ENCODE data around the gene GHRL. TPM values are rescaled to one million over a fixed set of nuclear protein-coding genes. Genes with fewer than 3 reads are reported as not detected.

GHRL gene
- total RNA-seq, 4 donors from 2014 or later, result 0.38 to 1.5 TPM; not detected in 2

DNA sequence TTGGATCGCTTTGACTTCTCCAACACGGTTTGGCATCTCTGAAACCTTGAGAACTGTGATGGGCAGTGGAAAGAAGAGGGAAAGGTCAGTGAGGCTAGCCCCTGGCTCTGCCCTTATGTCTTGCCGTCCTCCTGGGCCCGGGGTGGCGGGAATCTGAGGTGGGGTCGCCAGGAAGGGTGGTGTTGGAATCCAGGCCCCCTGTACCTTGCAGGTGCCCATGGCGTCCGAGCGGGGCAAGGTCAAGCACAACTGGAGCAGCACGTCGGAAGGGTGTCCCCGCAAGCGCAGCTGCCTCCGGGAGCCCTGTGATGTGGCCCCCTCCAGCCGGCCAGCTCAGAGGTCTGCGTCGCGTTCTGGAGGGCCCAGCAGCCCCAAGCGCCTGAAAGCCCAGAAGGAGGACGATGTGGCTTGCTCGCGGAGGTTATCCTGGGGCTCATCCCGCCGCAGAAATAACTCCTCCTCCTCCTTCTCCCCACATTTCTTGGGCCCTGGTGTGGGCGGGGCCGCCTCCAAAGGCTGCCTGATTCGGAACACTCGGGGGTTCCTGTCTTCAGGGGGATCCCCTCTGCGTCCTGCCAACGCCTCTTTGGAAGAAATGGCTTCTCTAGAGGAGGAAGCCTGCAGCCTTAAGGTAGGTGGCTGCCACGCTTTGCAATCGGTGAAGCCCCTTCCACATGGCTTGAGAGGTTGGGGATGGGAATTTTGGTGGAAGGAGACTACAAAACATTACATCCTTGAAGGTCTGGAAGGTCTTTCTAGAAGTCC, 43.6 kb downstream of the GHRL start:
- DNase-seq, result no peak
- Histone ChIP-seq H3K9me3 (peaks cover 0 to 17% (median 14%) of the 10 kb centered on the region in 3 donors), H3K27me3 (no peaks in the 10 kb centered on the region), H3K36me3 (peaks cover 0 to 40% (median 7%) of the 10 kb centered on the region in 3 donors), H3K4me1 (peaks cover 11 to 59% (median 20%) of the 10 kb centered on the region in 3 donors), H3K27ac (peak overlapping the region; percentile 84 to 94 (median 92)), H3K4me3 (peak overlapping the region; percentile 79 to 94 (median 89))
- WGBS, 2 donors, result 0 to 4% methylated on average over 5 to 29 of the region's 32 CpGs
- intact Hi-C loops (cut with DNase I), result no loop called here
- no peak for TF ChIP-seq POLR2A (IDR thresholded peaks at IDR 0.05)
- TF ChIP-seq, protein P1, sequence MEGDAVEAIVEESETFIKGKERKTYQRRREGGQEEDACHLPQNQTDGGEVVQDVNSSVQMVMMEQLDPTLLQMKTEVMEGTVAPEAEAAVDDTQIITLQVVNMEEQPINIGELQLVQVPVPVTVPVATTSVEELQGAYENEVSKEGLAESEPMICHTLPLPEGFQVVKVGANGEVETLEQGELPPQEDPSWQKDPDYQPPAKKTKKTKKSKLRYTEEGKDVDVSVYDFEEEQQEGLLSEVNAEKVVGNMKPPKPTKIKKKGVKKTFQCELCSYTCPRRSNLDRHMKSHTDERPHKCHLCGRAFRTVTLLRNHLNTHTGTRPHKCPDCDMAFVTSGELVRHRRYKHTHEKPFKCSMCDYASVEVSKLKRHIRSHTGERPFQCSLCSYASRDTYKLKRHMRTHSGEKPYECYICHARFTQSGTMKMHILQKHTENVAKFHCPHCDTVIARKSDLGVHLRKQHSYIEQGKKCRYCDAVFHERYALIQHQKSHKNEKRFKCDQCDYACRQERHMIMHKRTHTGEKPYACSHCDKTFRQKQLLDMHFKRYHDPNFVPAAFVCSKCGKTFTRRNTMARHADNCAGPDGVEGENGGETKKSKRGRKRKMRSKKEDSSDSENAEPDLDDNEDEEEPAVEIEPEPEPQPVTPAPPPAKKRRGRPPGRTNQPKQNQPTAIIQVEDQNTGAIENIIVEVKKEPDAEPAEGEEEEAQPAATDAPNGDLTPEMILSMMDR (IDR thresholded peaks at IDR 0.05), result no peak

DNA sequence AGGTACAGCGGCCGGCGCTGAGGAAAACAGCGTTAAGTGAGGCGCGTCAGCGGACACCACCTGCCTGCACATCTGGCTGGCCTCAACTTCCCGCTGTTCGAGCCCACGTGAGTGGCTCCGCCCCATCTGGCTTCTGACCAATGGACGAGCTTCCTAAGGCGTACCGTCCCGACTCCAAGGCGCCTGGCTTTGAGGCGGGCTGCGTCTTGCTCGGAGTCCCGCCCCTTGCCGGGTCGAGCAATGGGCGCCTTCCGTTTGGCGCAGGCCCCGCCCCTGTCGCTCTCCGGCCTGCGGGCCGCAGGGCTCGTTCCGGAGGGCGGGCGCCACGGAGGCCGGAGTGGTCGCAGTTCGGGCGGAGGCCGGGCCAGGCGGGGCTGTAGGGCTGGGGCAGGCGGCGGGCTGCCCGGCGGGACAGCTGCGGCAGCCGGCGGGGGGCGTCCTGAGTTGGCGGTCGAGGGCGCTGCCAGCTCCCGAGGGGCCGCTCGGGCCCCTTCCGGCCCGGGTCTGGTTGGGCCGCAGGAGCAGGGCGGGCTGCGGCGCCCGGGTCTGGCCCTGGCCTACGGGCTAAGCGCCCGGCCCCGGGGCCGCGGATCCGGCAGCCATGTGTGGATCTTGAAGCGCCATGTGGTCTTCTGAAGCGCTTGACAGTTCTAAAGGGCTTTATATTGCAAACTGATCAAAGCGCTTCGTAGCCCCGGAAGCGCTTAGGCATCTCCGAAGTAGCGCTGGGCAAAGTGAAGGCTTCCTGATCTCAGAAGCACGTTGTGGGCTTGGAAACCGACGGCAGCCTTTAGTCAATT, 44.4 kb downstream of the GHRL start, which contains the start of gene TATDN2:
TSS of gene TATDN2 (plus strand) at position 276 of the 800 bp plus-strand sequence. CDS start 742 bp downstream, outside the sequence.
- 0% methylated on average over 4 to 11 of the region's 80 CpGs for WGBS, 2 donors
- Histone ChIP-seq H3K4me1 (peaks cover 11 to 54% (median 20%) of the 10 kb centered on the region in 3 donors), H3K4me3 (peak within 1 kb of the TSS; percentile 79 to 94 (median 89)), H3K27ac (peak within 1 kb of the TSS; percentile 84 to 94 (median 92)), H3K9me3 (peaks cover 0 to 17% (median 14%) of the 10 kb centered on the region in 3 donors), H3K36me3 (peaks cover 0 to 40% (median 7%) of the 10 kb centered on the region in 3 donors), H3K27me3 (no peaks in the 10 kb centered on the region)
- TF ChIP-seq POLR2A (IDR thresholded peaks at IDR 0.05), result peak in 3 of 4 donors; percentile 70 to 94 (median 91)
- TF ChIP-seq, protein P1 (IDR thresholded peaks at IDR 0.05), result peak in 1 of 6 experiments; percentile 8
- intact Hi-C loops (cut with DNase I), result no loop called here
- DNase-seq, result peak; percentile 78

DNA sequence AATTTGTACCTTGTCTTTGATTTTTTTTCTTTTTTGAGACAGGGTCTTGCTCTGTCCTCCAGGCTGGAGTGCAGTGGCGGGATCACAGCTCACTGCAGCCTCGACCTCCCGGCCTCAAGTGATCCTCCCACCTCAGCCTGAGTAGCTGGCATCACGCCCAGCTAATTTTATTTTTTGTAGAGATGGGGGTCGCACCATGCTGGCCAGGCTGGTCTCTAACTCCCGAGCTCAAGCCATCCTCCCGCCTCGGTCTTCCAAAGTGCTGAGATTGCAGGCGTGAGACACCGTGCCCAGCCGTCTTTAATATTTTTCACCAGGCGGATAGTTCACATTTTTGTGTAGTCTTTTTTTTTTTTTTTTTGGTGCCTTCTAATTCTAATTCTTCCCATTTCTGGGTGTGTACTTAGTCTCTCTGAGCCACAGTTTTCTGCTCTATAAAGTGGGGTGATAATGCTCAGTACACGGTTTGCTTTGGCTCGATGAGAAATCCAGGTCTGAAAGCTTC, 45.0 kb downstream of the GHRL start:
- 49 to 64% methylated on average over 9 to 14 of the region's 14 CpGs for WGBS, 2 donors
- intact Hi-C loops (cut with DNase I), result no loop called here
- H3K4me3 ChIP-seq, result peak overlapping the region; percentile 79 to 94 (median 89)

DNA sequence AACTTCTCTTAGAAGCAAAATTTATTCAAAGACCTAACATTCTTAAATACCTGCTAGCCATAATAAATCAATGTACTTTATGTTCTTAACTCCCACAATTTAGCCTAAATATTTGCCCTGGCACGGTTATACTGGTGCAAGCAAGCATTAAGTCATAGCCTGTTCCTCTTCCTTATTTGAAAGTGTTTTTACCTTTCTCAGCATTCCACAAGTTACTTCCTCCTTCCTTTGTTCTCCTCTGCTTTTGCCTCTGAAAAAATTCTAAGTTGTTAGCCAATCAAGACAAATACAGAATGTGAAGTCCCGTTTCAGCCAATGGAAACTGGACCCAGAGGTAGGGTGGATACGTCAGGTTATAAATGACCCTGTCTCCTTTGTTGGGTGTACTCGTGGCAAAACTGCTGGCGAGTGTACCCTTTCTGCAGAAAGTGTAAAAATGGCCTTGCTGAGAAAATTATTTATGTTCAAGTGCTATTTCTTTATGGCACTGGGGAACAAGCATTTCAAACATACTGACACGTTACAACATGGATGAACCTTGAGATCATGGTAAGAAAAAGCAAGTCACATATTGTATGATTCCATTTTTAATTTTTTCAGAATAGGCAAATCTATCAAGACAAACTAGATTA, 47.5 kb downstream of the GHRL start:
- WGBS, 2 donors, result 87 to 90% methylated on average over 5 to 6 of the region's 6 CpGs
- no peak for DNase-seq

More for the DNA sequence above, 45.0 kb downstream of the GHRL start:
- H3K36me3 ChIP-seq, result peaks cover 0 to 40% (median under 1%) of the 10 kb centered on the region in 3 donors
- peaks cover 11 to 53% (median 20%) of the 10 kb centered on the region in 3 donors for H3K4me1 ChIP-seq
- no peak for DNase-seq
- no peak for TF ChIP-seq POLR2A (IDR thresholded peaks at IDR 0.05)
- TF ChIP-seq, protein P1 (IDR thresholded peaks at IDR 0.05), result no peak
- H3K9me3 ChIP-seq, result peaks cover 0 to 17% (median 14%) of the 10 kb centered on the region in 3 donors
- peak overlapping the region; percentile 84 to 94 (median 92) for H3K27ac ChIP-seq
- H3K27me3 ChIP-seq, result no peaks in the 10 kb centered on the region

More for the DNA sequence above, 47.5 kb downstream of the GHRL start:
- peaks cover 0 to 17% (median 14%) of the 10 kb centered on the region in 3 donors for H3K9me3 ChIP-seq
- H3K4me3 ChIP-seq, result no peak overlapping the region
- H3K36me3 ChIP-seq, result peaks cover 0 to 34% (median 0%) of the 10 kb centered on the region in 3 donors
- intact Hi-C loops (cut with DNase I), result no loop called here
- H3K4me1 ChIP-seq, result peaks cover 8 to 29% (median 11%) of the 10 kb centered on the region in 3 donors
- TF ChIP-seq, protein P1 (IDR thresholded peaks at IDR 0.05), result no peak
- TF ChIP-seq POLR2A (IDR thresholded peaks at IDR 0.05), result no peak
- H3K27ac ChIP-seq, result no peak overlapping the region
- no peaks in the 10 kb centered on the region for H3K27me3 ChIP-seq

Data from esophagus squamous epithelium (tissue), 5 donors.